NCI-H1694 (cell line): ENCODE results near the gene BOD1L2.

Source experiments
- DNase-seq: peaks from one replicate; lab custom pipeline; 2025; lab: John Stamatoyannopoulos, UW

The BOD1L2 gene

DNA sequence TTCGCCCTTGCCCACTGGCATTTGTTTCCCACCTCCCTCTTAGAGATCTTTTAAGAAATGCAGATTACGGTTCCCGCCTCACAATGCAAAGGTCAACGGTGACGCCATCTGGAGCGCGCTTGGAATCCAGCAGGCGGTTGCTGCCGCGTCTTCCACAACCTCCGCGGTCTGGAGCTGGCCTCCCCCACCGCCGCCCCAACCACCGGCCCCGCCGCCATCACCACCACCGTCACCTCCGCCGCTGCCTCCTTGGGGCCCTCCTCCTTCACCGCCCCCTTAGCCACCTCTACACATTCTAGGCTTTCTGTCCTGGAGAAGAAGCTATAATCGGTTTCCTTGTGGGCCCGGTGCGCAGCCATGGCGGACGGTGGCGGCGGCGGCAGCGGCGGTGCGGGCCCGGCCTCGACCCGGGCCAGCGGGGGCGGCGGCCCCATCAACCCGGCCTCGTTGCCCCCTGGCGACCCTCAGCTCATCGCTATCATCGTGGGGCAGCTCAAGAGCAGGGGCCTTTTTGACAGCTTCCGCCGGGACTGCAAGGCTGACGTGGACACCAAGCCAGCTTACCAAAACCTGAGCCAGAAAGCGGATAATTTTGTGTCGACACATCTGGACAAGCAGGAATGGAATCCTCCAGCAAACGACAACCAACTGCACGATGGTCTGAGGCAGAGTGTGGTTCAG is at the start of gene BOD1L2:
Gene BOD1L2, plus strand, starts transcription at position 132 of the 681 bp plus-strand sequence. Its CDS starts 226 bp downstream, at position 358.
- no peak for DNase-seq

DNA sequence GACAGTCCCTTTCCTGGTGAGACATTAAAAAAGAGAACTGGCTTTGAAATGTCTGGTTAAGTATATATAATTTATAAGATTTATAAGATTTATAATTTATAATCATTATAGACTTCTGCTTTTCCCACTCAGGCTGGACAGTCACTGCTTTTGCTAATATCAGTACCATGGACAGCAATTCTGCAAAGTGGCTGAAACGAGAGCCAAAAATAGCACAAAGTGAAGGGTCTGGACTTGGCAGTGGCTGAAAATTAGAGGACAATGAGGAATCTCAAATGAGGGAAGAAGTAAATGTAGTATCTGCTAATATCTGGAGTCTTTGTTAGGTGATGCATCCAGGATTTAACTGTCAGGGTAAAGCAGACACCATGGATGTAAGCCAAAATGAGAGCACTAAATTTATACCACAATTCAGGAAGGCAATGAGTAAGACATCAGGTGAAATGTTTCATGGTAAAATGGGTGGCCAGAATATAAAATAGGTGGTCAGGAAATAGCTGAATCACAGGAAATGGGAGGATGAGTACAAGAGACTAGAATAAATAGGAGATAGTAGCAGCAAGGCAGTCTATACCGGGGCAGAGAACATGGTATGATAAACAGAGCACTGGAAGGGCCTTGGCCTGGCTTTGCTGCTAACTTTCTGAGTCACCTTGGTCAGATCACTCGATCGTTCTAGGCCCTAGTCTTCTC is 39.6 kb upstream of the BOD1L2 start:
- DNase-seq, result no peak

DNA sequence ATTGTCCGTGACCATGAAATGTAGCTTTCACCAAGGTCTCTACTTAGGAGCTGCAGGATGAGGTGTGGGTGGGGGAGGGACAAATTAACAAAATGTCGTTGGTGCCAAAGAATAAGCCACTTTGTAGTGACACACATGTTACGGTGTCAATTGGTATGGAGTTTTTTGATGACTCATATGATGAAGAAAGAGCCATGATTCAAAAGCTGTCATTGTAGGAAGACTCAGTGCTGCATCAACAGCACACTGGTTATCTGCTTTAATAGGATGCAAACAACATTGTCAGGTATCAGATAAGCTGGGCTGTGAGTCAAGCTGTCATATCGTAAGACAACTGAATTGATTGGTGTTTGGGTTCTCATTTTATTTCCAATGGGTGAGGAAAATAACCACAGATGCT is 36.6 kb upstream of the BOD1L2 start:
- DNase-seq, result no peak

DNA sequence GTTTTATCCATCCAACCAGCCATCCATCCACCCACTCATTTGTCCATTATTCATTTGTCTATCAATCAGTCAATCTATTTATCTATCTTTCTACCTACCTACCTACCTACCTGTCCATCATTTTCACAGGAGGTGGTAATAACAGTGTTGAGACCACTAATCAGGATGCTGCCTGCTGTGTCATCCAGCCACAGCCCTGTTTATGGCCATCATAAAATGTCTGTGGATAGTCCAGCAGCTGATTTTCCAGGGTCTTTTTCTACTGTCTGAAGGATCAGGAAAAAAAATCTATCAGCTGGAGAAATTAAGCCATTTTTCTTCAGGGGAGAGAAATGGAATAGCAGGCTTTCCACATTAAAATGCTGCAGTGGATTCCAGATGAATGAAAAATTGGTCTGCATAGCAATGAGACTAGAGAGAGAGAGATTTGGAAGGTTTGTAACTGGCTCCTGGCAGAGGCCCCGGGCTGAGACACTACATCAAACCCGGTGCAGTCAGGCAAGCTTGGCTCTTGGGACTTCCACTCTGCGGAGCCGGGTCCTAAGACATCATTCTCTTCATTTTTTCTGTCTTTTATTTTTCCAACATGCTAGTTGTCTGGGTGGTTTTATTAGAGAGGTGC is 33.0 kb upstream of the BOD1L2 start:
- DNase-seq, result no peak

DNA sequence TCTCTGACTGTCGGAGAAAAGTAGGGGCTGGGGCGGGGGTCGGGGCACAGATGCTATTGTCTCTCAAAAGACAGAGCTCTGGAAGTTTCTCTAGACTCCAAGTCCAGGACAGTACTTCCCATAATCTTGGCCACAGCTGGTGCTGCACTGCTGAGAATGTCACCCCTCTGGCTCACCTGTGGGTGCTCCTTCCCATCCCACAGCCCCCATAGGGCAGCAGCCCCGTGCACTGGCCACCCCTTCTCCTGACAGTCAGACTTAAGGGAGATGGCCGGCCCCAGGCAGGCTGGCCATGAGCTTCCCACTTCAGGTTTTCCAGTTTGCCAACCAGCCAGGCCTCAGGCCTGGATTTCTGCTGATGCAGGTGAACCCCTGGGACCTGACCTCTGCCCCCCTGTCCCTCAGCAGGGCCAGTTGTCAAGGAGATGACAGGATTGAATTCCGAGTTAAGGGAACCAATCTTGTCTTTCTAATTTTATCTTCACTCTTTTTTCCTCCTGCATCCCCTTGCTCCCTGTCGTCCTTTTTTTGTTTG is 30.2 kb upstream of the BOD1L2 start:
- no peak for DNase-seq

DNA sequence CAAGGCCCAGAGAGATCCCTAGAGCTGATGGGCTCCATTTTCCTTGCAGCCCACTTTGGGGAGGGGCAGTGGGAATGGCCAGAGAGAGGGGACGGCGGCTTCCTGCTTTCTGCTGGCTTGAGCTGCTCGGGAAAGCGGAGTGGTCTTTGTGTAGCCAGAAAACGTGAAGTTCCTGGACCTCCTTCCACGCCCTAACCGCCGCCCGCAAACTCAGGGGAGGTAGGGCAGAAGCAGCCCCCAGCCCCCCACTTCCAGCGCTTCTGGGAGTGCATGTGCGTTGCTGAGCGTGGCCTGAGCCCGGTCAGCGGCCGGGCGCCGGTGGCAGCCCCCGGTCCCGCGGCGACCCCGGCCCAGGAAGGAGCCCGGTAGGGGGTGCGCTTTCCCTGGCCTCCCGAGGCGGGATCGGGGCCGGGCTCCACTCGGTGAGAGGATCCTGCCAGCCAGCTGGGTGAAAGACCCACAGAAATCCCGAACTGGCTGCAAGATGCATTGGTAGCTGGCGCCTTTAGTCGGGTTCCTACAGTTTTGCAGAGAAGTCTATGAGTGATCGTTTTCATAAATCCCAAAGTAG is 25.3 kb upstream of the BOD1L2 start:
- no peak for DNase-seq

DNA sequence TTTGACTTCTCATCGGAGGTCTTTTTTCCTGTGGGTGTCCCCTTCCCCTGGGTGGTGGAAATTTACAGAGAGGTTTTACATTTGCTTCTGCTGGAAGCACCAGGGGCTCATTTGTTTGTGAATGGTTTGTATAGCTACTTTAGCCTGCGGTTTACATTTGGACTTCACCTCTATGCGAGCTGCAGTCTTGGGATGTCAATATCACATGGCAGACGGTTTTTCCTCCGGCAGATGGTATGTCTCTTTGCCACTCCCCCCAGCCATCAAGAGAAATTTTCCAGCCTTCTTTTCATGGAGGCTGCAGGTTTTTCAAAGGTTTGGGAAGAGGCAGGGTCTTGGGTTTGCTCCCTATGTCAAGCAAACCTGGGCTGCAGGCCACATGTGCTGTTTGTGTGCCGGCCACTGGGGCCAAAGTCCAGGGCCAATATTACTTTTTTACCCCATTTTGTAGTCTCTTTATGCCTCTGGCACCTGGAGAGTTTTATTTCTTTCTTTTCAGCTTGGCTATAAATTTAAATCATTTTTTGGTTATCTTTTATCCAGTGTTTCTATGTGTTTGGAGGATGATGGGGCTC is 23.9 kb upstream of the BOD1L2 start:
- no peak for DNase-seq

DNA sequence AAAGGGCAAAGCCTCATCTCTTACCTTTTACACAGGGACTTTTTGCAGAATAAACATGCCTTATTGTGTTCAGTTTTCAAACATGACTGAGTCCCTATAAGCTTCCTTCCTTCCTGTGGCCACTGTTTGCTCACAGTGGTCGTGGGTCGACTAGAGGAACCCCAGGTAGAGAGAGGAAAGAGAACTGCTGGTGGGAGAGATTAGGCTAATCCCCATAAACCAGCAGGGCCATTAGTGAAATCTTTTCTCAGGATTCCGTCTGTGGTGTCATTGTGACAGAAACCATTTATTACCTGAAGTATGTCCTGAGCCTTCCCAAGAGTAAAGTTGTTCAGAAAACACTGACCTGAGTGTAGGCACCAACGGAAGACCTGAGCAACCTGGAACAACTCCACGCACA is 21.3 kb upstream of the BOD1L2 start:
- DNase-seq, result no peak

DNA sequence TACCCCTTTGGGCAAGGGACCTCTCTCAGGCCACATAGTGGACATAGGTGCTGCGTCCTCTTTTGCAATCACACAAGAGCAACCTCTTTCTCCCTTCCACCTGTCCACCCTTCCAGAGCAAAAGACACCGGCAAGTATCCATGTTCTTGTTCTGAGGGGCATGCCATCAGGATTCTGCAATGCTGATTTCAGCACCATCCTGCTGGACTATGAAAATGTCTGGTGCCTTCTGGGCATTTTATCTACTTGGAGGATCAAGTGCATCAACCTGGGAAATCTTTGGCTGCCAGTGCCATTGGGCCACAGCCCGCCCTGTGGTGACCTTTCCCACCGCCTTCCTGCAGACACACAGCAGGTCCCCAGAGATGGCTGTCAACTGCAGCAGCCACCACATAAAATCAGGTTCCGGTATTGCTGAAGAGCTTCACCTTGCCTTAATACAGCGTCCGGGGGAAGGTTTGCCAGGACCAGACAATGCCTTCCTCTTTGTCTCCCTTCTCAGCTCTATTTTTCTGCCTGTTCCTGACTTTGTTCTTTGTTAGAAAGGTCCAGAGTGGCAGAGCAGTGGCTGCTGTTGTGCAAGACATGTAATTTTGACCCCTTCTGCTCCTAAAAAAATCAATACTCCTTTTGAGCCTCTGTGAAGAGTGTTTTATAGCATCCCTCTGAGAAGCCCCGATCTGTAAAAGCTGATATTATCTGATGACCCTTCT is 18.5 kb upstream of the BOD1L2 start:
- DNase-seq, result no peak

DNA sequence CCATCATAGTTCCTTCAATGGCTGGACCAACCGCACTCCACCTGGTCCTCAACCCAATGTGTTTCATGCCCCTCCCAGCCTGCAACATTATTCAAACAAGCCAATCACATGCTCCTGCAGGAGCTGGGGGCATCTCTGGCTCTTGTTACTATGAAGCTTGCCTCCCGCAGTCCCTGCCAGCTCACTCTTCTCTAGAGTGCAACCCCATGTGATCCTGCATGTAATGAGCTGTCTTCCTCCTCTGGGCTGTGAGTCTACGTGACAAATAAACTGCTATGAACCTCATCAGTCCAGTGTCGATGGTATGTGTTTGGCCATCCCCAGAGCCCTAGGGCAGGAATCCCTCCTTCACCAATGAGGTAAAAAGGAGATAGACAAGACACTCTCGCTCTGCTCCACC is 15.8 kb upstream of the BOD1L2 start:
- no peak for DNase-seq

DNA sequence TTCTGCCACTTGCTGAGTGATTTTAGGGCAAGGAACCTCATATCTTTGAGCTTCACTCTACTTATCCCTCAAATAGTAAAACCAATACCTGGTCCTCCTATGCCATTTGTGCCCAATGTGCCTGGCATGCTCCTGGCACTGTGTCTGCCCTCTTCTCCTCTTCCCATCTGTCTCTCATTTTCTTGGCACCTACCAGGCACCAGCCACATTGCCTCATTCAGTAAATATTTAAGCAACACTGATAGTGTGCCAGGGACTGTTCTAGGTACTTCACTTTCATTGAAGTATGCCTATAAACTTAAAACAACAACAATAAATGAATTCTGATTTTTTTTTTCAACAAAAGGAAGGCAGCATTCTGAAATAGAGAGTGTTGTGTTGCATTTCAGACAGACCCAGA is 15.1 kb upstream of the BOD1L2 start:
- DNase-seq, result peak; percentile 29

DNA sequence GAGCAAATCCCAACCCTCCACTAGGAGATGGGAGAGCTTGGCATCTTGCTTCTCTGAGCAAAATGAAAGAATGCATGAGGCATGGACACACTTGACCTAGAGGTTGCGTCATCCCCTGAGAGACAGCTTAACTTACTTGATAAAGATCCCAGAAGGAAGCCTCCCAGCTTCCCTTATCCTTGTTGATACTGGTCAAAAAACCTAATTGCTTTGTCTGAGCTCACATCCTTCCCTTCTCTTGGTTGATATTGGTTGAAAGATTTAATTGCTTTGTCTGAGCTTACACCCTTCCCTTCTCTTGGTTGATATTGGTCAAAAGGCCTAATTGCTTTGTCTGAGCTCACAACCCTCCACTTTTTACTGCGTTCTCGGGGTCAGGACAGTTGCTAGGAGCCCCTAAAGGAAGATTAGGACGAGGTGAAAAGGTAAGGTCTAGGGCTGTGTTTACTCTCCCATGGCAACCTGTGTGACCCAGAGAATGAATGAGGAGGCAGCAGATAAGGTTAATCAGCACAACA is 12.2 kb upstream of the BOD1L2 start:
- DNase-seq, result no peak

DNA sequence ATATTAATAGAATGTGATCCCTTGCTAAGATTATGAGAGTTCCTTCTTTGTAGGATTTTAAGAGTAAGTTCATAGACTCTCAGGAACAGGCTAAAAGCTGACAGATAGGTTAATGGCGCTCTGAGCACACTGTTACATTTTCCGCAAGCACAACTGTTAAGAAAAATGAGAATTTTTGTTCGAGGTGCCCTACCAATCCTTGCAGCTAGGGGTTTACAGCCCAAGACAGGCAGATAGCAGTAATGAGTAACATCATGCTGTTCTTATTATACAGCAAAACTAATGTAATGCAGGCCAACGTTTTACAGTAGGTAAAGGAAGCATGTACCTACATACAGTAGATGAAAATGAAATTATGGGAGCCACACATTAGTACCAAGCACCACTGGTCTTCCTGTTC is 11.2 kb upstream of the BOD1L2 start:
- no peak for DNase-seq

DNA sequence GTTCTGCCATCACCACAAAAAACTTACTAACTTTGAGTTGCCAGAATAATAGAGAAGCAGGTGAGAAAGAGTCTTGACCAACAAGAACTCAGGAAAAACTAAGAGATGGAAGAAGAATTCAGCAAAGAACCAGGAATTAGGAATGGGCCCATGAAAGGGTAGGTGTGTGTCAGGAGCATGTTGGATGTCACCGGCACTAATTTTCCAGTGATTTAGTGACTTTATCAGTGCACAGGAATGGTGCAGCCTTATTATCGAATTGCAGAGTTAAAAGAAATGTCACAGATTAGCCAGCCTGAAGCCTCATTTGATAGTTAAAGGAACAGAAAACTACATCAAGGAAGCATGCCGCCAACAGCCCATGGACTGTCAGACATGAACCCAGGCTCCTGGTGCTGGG is 9.0 kb upstream of the BOD1L2 start:
- no peak for DNase-seq

DNA sequence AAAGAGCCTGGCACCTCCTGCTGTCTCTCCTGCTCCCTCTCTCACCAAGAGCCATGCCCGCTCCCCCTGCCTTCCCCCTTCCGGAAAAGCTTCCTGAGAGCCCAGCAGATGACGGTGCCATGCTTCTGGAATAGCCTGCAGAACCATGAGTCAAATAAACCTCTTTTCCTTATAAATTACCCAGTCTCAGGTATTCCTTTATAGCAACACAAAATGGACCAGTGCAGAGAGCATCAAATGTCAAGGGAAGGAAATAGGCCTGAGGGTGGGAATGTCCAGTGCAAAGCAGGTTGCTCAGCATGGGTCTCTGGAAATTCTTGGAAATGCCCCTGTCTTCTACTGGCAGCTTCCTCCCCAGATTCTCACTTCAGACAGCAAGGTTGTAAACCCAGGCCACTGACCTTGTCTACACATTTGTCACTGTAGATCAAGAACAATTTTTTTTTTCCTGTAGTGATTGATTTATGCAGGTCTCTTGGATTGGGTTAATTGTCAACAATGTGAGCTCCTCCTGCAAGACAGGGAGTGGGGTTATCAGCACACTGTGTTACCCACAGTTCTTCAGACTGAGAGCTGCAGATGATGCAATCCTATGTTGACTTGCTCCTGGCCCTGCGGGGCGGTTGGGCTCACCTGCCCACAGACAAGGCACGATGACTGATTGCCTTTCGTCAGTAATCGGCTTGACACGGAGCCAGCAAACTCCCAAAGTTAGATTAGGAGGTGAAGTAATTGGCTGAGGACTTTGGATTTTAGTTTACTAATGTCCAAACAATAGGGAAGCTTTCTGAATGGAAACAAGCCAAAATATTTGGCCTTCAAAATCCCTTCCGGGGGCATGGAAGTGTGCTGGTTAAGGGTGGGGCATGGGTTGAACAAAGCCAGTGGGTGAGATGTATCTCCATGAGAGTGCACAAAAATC is 5.4 kb upstream of the BOD1L2 start:
- no peak for DNase-seq

DNA sequence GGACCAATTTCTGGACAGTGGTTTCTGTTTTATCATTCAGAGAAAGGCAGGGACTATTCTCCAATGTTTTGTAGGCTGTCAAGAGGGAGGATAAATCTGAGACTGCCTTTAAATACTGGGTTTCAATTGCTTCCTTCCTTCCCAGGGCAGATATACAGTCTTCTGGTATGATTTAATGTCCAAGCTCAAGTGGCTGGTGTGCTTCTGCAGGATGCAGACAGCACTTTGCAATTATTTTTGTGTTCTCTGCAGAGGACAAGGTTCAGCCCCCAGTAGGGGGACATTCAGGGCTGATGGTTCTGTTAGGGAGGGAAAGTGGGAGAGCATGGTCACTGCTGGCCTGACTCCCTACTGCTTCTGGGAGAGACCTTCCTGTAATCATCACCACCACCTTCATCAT is 4.6 kb upstream of the BOD1L2 start:
- no peak for DNase-seq

DNA sequence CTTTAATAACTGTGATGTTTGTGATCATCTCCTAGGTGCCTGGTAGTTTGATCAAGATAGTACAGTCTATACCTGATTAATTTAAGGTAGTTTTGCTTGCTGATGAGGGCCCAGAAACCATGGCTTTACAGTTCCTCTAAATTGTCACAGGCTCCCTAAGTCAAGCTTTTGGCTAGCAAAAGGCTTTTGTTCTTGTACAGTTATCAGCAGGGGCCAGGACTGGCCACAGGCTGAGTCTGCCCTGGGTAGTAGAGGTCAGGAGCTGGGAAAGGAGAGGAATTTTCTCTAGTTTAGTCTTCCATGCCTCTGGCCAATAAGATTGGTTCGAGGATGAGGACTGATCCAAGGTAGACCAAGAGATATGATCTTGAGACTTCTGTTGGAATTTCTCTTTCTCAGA is 3.6 kb upstream of the BOD1L2 start:
- DNase-seq, result no peak

DNA sequence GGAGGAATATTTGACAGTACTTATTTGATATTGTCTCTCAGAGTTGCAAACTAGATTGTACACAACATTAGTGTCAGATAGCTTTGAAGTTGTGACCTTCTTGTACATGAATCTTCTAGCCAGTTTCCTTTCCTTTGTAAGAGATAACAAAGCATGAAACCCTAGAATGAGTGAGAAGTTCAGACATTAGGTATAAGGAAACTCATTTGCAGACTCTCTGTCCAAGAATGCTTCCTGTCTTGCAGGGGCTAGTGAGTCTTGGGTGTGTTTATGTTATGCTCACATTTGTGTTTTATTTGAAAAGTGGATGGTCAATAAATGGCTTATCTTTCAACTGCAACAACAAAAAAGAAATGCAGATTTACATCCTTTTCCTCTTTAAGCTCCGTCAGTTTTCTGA is 1.4 kb downstream of the BOD1L2 start:
- DNase-seq, result no peak

DNA sequence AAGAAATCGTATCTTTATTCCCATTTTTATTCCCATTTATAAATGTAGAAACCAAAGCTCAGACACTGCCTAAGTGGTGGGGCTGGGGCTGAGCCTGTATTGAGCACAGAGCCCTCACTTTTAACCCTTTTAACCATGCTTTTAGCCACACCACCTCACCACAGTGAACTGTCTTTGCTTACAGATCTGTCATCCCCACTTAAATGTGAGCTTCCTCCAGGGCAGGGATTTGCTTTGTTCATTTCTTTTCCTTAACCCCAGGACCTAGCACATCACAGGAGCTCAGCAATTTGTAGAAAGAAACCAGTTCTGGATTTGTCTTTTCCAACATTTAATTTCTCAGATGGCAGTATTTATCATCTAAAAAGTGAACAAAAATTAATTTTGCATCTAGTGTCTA is 2.2 kb downstream of the BOD1L2 start:
- DNase-seq, result no peak

DNA sequence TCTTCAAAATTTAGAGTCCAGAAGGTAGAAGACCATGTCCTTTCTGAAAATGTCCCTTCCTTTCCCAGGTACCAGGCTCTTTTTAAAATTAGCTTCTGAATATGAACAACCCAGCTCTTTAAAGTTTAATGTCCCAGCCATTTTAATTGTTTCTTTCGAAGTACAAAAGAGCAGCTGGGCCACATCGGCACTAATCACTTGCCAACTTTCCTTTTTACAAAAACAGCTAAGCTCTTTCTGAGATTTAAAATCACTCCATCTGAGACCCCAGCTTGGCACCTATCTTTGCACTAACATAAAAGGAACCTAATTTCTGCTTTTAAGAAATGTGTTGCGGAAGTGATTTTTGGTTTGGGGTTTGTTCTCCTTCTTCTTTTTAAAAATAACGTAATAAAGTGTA is 2.6 kb downstream of the BOD1L2 start:
- no peak for DNase-seq

DNA sequence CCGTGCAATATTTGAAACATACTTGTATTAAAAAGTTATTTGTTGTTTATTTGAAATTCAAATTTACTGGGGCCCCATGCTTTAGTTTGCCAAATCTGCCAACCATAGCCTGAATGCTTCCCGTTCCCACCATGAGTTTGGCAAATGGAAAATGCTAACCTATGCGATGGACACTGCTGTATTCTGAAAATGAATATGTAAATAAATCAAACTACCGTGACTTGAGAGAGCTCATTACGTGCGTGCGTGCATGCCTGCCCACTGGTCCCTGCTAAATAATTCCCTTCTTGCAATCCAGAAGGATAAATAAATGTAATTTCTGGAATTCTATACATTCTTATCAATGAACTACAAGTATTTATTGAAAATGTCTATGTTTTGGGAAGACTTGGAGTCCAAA is 3.2 kb downstream of the BOD1L2 start:
- DNase-seq, result no peak
